SH-SY5Y (cell line): ENCODE results near the gene ZNF615.

Experiments used
- GATA2 ChIP-seq: IDR thresholded peaks from 2 replicates; pipeline ENCODE4 v1.6.1; 2011; ENCODE audit warnings: mild to moderate bottlenecking, low read depth, low read length
- GATA3 ChIP-seq: IDR thresholded peaks from 2 replicates; pipeline ENCODE4 v1.6.1; 2011; ENCODE audit warnings: low read depth, mild to moderate bottlenecking, low read length, moderate library complexity

- no peak for TF ChIP-seq GATA2
- TF ChIP-seq GATA3: no peak
Observed at GRCh38 chr19:52020506-52020905, 12.5 kb upstream of the ZNF615 start.
